GM12801 (cell line): ENCODE data around the gene HOXB7.

ENCODE experiments used
- TF ChIP-seq, protein P1 (sequence below): IDR thresholded peaks from one replicate; pipeline ENCODE4 v1.5.1; 2011; ENCODE audit warnings: control low read depth; ENCODE audit not compliant: insufficient read length; ENCODE audit errors: extremely low read depth

The HOXB7 gene

DNA sequence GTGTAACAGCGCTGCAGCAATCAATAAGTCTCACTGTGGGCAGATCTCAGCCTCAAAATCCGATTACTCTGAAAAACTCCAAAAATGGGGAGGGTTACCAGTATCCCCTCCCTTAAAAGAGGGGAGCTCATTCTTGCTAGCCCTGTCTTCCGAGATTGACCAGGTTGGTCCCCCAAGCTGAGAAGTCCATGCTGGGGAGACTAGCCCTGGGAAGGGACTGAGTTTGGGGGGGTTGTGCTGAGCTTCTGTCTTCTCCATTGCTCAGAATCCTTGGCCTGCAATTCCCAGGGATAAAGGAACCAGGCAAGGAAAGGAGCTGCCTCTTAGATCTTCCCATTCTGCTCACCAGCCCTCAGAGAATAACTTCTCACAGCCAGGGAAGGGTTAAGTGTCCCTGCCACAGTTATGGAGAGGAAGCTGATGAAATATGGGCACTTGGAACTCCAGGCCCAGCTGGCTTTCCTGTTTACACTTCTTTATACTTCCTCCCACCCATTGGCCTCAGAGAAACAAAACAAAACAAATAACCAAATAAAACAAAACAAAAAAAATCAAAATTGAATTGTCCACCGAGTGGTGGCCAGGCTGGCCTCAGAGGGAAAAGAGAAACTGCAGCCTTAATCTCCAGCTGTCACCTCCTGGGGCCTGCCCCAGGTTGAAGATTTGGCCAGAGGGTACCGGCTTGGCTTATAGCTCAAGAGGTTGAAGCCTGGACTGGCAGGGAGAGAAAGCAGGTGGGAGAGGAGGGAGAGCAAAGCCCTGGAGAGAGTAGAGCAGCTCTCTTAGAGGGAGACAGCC, 23.3 kb downstream of the HOXB7 start:
- TF ChIP-seq, protein P1, sequence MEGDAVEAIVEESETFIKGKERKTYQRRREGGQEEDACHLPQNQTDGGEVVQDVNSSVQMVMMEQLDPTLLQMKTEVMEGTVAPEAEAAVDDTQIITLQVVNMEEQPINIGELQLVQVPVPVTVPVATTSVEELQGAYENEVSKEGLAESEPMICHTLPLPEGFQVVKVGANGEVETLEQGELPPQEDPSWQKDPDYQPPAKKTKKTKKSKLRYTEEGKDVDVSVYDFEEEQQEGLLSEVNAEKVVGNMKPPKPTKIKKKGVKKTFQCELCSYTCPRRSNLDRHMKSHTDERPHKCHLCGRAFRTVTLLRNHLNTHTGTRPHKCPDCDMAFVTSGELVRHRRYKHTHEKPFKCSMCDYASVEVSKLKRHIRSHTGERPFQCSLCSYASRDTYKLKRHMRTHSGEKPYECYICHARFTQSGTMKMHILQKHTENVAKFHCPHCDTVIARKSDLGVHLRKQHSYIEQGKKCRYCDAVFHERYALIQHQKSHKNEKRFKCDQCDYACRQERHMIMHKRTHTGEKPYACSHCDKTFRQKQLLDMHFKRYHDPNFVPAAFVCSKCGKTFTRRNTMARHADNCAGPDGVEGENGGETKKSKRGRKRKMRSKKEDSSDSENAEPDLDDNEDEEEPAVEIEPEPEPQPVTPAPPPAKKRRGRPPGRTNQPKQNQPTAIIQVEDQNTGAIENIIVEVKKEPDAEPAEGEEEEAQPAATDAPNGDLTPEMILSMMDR = no peak

DNA sequence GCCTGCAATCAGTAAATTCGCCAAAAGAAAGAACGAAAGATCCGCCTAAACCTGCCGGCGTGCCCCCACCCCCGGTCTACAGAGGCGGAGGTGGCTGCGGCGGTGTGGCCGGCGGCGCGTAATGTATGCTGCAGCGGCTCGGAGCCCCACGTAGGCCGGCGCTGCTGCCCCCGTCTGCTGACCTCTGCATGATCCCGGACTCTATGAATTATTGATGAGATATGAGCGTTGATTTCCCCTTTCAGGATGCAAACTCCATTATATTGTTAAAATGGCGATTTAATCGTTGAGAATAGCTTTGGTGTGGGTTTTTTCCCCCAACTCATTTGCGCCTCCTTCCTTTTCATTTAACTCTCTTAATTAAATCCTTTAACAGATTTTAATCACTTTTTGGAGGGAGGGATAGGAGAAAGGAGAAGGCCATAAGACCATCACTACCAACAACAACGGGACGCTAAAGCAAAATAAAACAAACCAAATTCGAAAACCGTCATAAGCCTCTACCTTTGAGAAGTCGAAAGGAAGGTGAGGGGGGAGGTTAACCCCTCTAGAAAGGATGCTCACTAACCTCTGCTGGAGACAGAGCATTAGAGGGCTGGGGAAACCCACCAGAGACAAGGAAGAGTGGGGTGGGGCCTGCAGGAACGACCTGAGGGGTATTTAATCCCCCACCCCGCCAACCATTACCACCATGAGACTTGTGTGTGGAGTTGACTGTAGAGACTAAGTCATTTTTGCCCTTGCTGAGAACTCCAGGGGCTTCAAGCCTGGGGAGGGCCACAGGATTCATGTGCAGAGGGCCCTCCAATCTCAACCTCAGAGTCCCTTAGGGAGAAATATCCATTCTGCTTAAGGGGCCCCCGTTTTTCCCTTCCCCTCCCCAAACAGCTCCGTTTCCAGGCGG, 24.2 kb downstream of the HOXB7 start:
- TF ChIP-seq, protein P1 = no peak

DNA sequence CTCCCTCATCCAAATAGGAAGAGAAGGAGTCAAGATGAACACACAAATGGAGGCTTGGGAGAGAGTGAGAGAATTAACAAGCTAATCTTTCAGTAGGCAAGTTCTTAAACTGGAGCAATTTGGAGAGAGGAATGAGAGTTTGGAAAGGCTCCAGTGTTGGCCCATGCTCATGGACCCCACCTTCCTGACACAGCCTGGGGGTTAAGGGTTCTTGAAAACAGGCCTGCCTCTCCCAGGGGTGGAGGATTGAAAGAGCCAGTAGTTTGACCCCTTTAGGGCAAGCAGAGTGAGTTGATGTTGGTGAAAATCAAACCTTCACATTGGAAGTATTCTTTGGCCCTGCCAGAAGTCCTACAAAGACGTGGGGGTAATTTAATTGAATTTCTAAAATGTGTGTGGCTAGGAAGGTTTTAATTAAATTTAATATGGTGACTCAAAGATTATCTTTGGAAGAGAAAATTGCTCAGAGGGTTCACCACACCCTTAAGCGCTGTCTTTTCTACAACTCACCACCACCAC, 26.5 kb downstream of the HOXB7 start:
- TF ChIP-seq, protein P1 = no peak

DNA sequence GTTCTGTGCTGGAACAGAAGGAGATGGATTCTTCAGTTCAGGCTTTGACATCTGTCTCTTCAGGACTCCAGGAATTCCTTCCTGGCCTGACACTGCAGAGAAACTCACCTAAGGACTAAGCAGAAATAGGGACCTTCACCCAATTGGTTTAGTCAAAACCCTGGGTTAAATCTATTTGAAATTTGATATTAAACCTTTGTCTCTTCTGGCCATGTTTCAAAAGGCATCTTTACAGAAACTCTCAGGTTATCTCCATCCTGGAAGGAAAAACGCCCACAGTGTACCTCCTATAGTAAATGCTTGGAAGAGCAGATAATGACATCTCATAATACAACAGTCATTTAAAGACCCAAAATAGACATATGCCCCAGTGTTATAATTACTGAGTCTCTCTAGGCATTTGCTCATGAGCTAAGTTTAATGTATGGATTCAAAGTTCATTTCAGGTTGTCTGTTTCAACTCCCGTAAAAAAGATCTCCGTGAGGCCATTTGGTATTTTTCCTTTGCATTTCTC, 27.1 kb downstream of the HOXB7 start:
- TF ChIP-seq, protein P1 = no peak

DNA sequence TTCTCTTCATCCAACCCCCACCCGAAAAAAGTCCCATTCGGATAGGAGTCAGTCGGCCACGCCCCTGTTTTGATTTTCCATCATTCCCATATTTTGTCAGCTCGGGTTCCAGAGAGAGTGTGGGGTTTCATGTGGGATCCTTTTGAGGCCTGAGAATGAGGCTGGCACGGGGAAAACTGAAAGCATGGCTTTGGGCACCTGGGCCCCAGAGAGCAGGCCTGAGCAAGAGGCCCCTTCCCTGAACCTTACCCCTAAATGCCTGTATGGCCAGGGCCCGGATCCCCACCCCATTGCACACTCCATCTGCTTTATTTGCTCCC, 28.1 kb downstream of the HOXB7 start:
- TF ChIP-seq, protein P1 = no peak

DNA sequence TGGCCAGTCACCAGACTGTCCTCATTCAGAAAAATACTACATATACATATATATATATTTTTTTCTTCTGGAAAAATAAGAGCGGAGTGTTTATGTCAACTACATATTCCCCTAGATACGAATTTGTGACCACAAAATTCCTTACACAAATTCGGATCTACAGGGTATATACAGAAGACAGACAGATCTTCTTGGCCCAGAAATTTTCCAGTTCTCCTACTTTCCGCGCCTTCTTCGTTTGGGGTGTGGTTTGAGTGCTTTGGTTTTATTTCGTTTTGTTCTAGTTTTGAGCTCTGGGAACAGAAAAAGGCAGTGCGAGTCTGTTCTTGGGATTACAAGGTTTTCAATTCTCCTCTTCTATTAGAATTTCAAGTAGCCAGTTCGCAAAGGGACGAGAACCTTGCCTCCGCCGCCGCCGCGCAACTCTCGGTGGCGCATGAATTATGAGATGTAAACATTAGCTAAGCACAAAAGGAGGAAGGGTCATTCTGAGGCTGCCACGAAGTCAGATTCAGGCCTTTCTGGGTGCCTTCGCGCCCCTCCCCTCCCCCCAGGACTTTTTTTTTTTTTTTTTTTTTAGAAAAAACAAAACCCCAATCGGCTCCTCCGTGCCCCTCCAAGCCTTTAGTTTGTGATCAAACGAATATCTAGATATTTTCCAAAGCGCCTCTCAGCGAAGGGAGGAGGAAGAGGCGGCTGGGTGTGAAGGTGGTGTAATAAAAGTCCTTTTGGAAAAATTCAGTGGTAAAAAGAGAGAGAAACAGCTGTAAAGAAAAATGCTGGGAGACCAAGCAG, 30.9 kb downstream of the HOXB7 start:
- TF ChIP-seq, protein P1 = no peak

DNA sequence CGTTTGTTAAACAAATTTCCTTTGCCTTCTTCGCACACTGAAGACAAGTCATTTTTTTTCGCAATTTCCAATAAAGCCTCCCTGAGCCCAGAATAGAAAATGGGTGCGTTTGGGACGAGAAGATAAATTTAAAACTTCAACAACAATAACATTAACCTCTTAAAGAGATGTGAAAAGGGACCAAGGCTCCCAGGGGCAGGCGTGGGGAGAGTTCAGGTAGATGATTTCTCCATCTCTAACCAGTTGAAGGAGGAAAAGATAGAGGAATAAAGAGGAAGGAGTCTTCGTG, 31.4 kb downstream of the HOXB7 start:
- TF ChIP-seq, protein P1 = no peak
